Hepatocyte (in vitro differentiated cells): ENCODE data around the gene TNPO3. TPM values are rescaled to one million over a fixed set of nuclear protein-coding genes. Genes with fewer than 3 reads are reported as not detected.
A peak's percentile ranks its signal among the peaks of the same experiment; 100 is the strongest.
"Not testable (repeated sequence)": the region's sequence is repeated elsewhere in the genome, so short reads cannot be mapped to it uniquely, and the experiment has no call there.

ENCODE experiments used
- DNase-seq: peaks from one replicate; pipeline ENCODE4 v3.0.0-alpha.2; 2016; ENCODE audit warnings: low spot score
- H2AFZ ChIP-seq: fragments of 200-600 bp; sonication (generic); 2 replicates; pipeline ENCODE4 v1.6.0; 2016; ENCODE audit warnings: antibody characterized with exemption, mild to moderate bottlenecking
- H3K27ac ChIP-seq: fragments of 200-600 bp; sonication (generic); 2 replicates; pipeline ENCODE4 v1.5.1; 2016; ENCODE audit warnings: mild to moderate bottlenecking
- H3K27me3 ChIP-seq: fragments of 200-600 bp; sonication (generic); 2 replicates; pipeline ENCODE4 v1.6.1; 2016
- H3K36me3 ChIP-seq: fragments of 200-600 bp; sonication (generic); replicated peaks from 2 replicates; pipeline ENCODE4 v1.5.1; 2016; ENCODE audit warnings: low read depth; ENCODE audit not compliant: insufficient read depth
- H3K4me1 ChIP-seq: fragments of 200-600 bp; sonication (generic); 2 replicates; pipeline ENCODE4 v1.5.1; 2016; ENCODE audit warnings: mild to moderate bottlenecking, moderate library complexity; ENCODE audit not compliant: insufficient read depth
- H3K4me2 ChIP-seq: fragments of 200-600 bp; sonication (generic); 2 replicates; pipeline ENCODE4 v1.6.0; 2016
- H3K4me3 ChIP-seq: fragments of 200-600 bp; sonication (generic); 2 replicates; pipeline ENCODE4 v1.5.1; 2016; ENCODE audit warnings: mild to moderate bottlenecking
- H3K79me2 ChIP-seq: fragments of 200-600 bp; sonication (generic); 2 replicates; pipeline ENCODE4 v1.6.0; 2017; ENCODE audit warnings: mild to moderate bottlenecking
- H3K9me2 ChIP-seq: fragments of 200-600 bp; sonication (generic); replicated peaks from 2 replicates; pipeline ENCODE4 v1.6.0; 2017; ENCODE audit warnings: mild to moderate bottlenecking; ENCODE audit not compliant: insufficient read depth
- H3K9me3 ChIP-seq: fragments of 200-600 bp; sonication (generic); 2 replicates; pipeline ENCODE4 v1.5.1; 2016; ENCODE audit warnings: low read depth, mild to moderate bottlenecking
- H4K20me1 ChIP-seq: fragments of 200-600 bp; sonication (generic); 2 replicates; pipeline ENCODE4 v1.6.0; 2016; ENCODE audit warnings: mild to moderate bottlenecking; ENCODE audit not compliant: insufficient read depth, poor library complexity, severe bottlenecking
- EZH2 ChIP-seq: fragments of 200-600 bp; sonication (generic); IDR thresholded peaks from 2 replicates; pipeline ENCODE4 v1.6.1; 2016; ENCODE audit warnings: antibody characterized with exemption, mild to moderate bottlenecking, borderline replicate concordance
- EZH2phosphoT487 ChIP-seq: fragments of 200-600 bp; sonication (generic); IDR thresholded peaks from one replicate; pipeline ENCODE4 v1.6.1; 2018; ENCODE audit warnings: antibody characterized with exemption, mild to moderate bottlenecking, low read depth, moderate library complexity; ENCODE audit not compliant: unreplicated experiment, severe bottlenecking
- WGBS: methylation state at CpG from one replicate; pipeline ENCODE4 v1.1.6; 2016; ENCODE audit warnings: low lambda C conversion rate; ENCODE audit errors: missing lambda C conversion rate; 5-methylcytosine and 5-hydroxymethylcytosine counted together
- polyA plus RNA-seq: library from polyadenylated mRNA; unstranded; fragments of >200 nt; fragmentation: Nextera tagmentation; extraction: Ambion mirVana; gene quantifications from 2 replicates; pipeline ENCODE4 v1.2.1, GENCODE V29; 2016
- total RNA-seq: library from RNA; depleted of rRNA; stranded (reverse); fragments of >200 nt; gene quantifications from 2 replicates; pipeline ENCODE4 v1.2.3, GENCODE V29; 2014
- TF ChIP-seq, protein P1 (sequence below): fragments of 200-600 bp; sonication (generic); IDR thresholded peaks from 2 replicates; pipeline ENCODE4 v1.5.1; 2016; ENCODE audit warnings: antibody characterized with exemption, mild to moderate bottlenecking; ENCODE audit not compliant: poor library complexity

TNPO3 gene
- total and polyA plus RNA-seq, 2 experiments from 2014 or later: 19.9 to 35.4 TPM

DNA sequence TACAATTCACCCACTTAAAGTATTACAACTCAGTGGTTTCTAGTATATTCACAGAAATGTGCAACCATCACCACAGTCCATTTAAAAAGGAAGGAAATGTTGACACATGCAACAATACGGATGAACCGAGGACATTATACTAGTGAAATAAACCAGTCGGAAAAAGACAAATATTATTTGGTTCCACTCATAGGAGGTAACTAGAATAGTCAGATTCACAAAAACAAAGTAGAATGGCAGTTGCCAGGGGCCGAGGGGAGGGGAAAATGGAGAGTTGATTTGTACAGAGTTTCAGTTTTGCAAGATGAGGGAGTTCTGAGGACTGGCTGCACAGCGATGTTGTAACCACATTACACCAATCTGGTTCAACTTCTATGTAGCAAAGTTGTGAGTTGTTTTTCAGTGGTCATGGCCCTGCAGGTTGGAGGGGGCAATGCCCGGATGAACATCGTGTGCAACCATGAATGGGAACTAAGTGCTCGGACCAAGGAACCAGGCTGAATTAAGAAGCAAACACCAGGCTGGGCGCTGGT, 17.6 kb upstream of the TNPO3 start:
- Histone ChIP-seq H3K9me2 (no peaks in the 10 kb centered on the region), H3K27me3 (no peaks in the 10 kb centered on the region), H3K36me3 (no peaks in the 10 kb centered on the region), H2AFZ (no peak overlapping the region), H3K9me3 (no peaks in the 10 kb centered on the region), H3K4me3 (no peak overlapping the region), H3K4me2 (no peak overlapping the region), H3K27ac (no peak overlapping the region), H3K79me2 (no peaks in the 10 kb centered on the region), H3K4me1 (no peaks in the 10 kb centered on the region), H4K20me1 (no peaks in the 10 kb centered on the region)
- DNase-seq: no peak
- TF ChIP-seq EZH2 (no peak), EZH2phosphoT487 (no peak)
- TF ChIP-seq, protein P1, sequence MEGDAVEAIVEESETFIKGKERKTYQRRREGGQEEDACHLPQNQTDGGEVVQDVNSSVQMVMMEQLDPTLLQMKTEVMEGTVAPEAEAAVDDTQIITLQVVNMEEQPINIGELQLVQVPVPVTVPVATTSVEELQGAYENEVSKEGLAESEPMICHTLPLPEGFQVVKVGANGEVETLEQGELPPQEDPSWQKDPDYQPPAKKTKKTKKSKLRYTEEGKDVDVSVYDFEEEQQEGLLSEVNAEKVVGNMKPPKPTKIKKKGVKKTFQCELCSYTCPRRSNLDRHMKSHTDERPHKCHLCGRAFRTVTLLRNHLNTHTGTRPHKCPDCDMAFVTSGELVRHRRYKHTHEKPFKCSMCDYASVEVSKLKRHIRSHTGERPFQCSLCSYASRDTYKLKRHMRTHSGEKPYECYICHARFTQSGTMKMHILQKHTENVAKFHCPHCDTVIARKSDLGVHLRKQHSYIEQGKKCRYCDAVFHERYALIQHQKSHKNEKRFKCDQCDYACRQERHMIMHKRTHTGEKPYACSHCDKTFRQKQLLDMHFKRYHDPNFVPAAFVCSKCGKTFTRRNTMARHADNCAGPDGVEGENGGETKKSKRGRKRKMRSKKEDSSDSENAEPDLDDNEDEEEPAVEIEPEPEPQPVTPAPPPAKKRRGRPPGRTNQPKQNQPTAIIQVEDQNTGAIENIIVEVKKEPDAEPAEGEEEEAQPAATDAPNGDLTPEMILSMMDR: no peak
- WGBS: 95% methylated on average over 9 of the region's 9 CpGs

DNA sequence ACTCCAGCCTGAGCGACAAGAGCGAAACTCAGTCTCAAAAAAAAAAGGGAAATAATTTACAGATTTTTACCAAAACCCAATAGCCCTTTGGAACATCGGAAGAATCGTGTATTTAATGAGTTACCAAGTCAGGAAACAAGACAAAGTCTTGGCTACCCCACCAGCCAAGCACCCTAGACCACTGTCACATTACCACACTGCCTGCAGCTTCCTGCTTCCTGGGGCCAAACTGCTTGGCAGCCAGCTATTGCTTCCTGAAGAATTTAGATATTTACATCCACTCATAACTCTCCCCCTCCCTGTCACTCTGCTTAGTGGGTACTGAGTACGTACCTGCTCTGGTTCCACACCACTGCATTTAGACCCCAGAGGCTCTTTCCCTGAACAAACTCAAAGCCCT, 14.1 kb upstream of the TNPO3 start:
- WGBS: 70% methylated on average over 5 of the region's 5 CpGs
- Histone ChIP-seq H2AFZ (no peak overlapping the region), H3K27me3 (no peaks in the 10 kb centered on the region), H3K4me2 (no peak overlapping the region), H3K36me3 (no peaks in the 10 kb centered on the region), H3K79me2 (no peaks in the 10 kb centered on the region), H3K4me3 (no peak overlapping the region), H4K20me1 (no peaks in the 10 kb centered on the region), H3K9me3 (no peaks in the 10 kb centered on the region), H3K4me1 (no peaks in the 10 kb centered on the region), H3K9me2 (no peaks in the 10 kb centered on the region), H3K27ac (no peak overlapping the region)
- DNase-seq: no peak
- TF ChIP-seq, protein P1: no peak
- TF ChIP-seq EZH2 (no peak), EZH2phosphoT487 (no peak)

DNA sequence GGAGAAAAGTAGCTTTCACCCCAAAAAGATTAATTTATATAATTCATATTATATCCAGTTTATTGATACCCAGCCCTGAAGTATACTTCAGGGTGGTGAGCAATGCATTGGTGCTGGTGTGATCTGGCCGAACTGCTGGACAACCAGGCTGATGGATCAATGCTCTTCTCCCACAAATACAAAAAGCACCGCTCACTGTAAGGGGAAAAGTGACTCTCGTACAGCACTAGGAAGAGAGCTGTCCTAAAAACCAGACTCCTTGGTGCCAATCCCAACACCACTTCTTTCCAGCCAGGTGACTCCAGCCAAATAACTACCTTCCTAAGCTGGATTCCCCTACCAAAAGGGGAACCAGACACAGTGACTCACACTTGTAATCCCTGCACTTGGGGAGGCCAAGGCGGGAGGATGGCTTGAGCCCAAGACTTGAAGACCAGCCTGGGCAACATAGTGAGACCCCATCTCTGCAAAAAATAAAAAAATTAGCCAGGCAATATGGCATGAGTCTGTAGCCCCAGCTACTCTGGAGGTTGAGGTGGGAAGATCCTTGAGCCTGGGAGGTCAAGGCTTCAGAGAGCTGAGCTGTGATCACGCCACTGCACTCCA, 13.1 kb upstream of the TNPO3 start:
- Histone ChIP-seq H3K36me3 (no peaks in the 10 kb centered on the region), H3K4me2 (no peak overlapping the region), H3K27me3 (no peaks in the 10 kb centered on the region), H3K4me1 (no peaks in the 10 kb centered on the region), H4K20me1 (no peaks in the 10 kb centered on the region), H3K4me3 (no peak overlapping the region), H3K9me2 (no peaks in the 10 kb centered on the region), H3K9me3 (no peaks in the 10 kb centered on the region), H3K27ac (no peak overlapping the region), H3K79me2 (no peaks in the 10 kb centered on the region), H2AFZ (no peak overlapping the region)
- no peak for DNase-seq
- TF ChIP-seq, protein P1: no peak
- TF ChIP-seq EZH2: no peak
- TF ChIP-seq EZH2phosphoT487: no peak
- 93% methylated on average over 5 of the region's 5 CpGs for WGBS

DNA sequence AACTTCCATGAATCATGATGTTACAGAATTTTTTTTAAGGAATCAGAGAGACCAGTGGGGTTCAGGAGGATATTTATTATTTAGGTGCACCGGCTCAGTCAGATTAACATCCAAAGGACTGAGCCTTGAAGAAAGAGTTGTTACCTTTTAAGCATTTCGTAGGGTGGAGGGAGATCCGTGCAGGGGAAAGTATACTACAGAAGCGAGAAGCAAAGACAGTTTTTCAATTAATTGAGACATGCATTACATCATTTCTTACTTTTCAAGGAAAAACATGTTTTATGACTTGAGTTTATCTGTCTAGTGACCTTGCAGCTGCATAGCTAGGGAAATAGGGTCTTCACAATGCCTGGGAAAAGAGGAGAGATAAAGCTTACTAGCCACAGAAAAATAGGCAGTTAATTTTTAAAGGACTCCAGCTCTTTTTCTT, 12.2 kb upstream of the TNPO3 start:
- peak overlapping the region; percentile 33 for H3K4me2 ChIP-seq
- DNase-seq, H4K20me1 ChIP-seq, H3K27me3 ChIP-seq, H3K9me2 ChIP-seq, H3K36me3 ChIP-seq, H3K27ac ChIP-seq, H3K4me1 ChIP-seq, H3K79me2 ChIP-seq, H3K4me3 ChIP-seq, H3K9me3 ChIP-seq, H2AFZ ChIP-seq: not testable (repeated sequence)
- 42% methylated on average over 4 of the region's 4 CpGs for WGBS
